HG03196 (cell line): Measurements from ENCODE around the gene GRB7.
"Not testable (repeated sequence)": the region's sequence is repeated elsewhere in the genome, so short reads cannot be mapped to it uniquely, and the experiment has no call there.

Experiments used
- ATAC-seq: cut with Tn5 transposase; IDR thresholded peaks from one replicate; pipeline ENCODE4 v1.9.1; 2021; ENCODE audit not compliant: unreplicated experiment

The GRB7 gene

DNA sequence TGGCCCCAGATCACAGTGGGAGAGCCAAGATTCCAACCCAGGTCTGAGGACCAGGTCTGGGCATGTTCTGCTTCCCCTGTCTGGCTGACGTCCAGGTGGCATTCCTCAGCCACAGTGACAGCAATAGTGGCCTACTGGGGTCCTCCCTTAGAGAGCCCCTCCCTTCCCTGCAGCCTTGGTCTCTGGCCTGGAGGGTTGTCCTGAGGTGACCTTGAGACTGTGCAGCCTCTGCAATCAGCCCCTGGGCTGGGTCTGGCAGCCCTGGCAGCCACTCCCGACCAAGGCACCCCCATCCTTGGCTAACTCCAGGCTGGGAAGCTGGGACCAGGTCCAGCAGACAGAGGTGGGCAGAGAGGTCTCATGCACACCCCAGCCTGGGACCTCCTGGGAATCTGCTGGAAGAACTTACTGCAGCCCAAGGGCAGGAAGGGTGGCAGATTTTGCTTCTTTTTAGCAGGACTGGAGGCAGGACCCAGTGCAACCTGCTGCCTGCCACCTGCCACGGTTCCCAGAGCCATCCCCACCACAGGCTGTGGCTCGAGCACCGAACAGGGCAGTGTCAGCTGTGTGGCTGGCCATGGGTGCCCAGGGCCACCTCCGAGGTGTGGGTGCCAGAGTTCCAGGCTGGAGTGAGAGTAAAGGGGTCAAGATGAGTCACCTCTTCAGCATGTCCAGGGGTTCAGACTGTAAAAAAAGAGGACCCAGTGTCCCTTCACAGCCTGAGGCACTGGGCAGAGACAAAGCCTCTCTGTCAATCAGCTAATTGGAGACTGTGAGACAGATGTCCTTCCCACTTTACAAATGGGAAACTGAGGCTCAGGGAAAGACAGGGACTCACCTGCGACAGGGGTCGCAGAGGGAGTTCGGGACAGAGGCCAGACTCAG lies 12.6 kb downstream of the GRB7 start:
- ATAC-seq, result no peak

DNA sequence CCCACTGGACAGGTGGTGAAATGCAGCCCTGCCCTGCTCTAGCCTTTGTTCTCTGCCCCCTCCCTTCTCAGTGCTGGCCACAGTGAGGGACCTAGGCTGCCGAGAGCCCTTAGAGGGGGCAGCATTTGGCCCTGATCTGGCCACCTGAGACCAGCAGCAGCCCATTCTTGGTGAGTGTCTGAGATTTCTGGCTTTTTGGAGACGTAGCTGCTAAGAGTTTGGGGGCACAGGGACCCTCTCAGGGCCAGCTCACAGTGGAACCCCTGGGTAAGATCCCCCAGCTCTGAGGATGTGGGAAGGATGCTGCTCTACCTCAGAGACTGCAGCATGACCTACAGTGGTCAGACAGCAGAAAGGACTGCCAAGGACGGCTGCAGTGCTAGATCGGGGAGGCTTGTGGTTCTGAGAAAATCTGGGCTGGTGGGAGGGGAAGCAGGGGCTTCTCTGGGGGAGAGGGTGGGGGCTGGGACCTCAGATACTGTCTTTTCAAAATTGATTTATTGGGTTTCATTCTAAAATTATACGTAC lies 13.3 kb downstream of the GRB7 start:
- no peak for ATAC-seq

DNA sequence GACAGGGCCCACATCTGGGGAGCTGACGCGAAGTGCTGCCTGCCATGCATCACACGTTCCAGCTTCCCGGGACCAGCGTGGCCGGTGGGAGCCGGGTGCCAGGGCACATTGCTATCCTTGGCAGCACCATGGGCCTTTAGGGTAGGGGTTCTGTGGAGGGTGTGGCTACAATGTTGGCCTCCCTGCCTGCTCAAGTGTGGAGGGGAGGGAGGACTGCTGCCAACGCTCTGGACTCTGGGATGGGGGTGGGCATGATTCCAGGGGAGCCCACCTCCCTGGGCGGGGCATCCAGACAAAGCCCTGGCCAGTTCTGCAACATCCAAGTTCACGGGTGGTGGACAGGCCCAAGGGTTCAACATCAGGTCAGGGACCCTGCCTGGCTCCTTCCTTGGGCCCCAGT lies 13.9 kb downstream of the GRB7 start:
- no peak for ATAC-seq

DNA sequence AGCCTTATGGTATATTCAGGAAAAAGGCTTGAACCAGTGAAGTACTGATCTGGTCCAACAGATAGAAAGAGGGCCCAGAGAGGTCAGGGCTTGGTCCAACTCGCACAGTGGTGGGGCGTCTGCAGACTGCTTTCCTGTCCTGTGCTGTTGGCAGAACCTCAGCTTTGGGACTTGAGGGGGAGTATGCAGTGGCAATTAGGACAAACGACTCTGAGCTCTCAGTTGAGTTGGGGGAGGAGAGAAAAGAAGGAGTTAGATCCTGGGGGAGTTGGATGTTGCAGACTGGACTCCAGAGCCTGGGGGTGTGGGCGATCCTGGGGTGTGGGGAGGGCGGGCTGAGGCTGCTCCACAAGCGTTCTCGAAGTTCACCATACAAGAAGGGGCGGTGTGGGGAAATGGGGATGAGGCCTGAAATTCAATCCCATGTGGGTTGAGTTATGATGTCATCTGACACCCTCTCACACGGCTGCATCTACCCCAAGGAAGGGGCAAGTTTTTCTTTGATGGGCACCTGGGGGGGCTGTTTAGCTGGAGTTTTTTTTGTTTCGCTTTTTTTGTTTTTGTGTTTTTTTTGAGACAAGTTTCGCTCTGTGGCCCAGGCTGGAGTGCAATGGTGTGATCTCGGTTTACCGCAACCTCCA lies 14.6 kb downstream of the GRB7 start:
- ATAC-seq, result no peak

DNA sequence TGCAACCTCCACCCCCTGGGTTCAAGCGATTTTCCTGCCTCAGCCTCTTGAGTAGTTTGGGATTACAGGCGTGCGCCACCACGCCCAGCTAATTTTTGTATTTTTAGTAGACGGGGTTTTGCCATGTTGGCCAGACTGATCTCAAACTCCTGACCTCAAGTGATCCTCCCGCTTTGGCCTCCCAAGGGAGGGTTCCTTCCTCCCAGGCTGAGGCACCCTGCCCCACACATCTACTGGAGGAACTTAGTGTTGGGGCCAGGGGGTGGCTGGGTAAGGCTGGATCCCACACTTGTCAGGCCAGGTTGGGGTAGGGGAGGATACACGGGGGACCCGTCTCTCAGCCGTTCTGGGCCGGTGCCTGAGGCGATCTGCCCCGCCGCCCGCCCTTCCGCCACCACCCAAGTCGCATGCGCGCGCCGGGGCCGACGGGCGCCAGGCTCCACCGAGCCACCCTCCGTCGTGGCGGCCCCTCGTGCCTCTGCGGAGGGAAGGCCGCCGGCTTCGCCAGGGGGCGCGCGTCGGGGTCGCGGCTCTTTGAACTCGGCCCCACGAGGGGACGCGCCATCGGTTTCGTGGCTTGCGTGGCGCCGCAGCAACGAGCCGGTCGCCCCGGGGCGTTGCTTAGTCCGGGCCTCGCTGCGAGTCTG lies 15.9 kb downstream of the GRB7 start:
- peak; percentile 31 for ATAC-seq

DNA sequence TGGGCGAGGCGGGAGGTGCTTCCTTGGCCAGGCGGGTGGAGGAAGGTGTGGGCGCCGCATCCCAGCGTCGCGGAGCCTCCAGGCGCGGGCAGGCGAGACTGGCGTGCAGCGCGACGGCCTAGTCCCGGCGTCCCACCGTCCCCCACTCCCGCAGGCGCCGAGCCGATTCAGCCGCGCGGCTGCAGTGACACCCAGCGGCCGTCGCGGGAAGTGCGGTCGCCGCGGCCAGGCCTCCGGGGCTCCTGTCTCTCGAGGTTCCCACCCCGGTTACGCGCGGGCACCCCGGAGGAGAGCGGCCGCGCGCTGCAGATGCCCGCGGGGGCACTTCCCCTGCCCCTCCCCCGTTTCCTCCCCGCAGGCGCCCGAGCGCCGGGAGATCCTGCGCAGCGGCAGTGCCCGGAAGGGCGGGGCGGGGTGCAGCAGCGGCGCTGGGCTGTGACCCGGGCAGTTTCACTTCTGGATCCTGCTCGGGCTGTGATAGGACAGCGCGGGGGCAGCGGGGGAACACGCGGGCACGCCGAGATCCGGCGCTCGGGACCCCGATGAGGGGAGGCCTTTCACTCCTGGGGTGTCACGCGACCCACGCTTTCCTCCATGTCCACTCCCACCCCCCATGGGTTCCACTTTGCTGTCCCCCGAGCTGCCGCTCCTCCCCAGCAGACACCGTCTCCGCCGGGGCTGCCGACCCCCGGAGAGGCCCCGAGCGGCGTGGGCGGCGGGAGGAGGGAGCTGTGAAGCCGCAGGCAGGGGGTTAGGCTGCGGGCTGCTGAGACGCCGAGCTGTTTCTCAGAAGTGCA lies 16.6 kb downstream of the GRB7 start:
- peak; percentile 64 for ATAC-seq

DNA sequence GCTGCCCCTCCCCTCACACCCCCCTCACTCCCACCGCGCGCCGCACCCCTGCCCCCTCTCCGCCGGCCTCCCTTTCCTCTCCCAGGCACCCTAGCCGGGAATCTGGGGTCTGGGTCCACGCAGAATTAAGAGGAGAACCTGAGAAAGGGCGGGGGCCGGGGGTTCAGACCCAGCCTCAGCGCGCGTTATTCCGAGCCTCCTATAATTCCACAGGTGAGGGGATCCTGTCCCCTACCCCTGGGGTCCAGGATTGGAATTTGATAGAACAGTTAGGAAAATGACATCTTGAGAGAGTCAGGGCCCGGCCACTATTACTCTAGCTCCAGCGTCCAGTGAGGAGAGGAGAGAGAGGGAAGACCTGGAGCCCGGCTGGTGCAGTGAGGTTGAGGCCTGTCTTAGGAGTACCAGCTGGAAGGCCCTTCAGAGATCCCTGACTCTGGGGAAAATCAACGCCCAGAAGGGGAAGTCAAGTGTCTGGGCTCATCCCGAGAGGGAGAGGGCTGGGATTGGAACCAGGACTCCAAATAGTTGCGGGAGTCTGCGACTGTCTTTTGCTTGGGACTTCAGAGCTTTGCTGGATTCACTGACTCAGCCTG lies 17.3 kb downstream of the GRB7 start:
- no peak for ATAC-seq

DNA sequence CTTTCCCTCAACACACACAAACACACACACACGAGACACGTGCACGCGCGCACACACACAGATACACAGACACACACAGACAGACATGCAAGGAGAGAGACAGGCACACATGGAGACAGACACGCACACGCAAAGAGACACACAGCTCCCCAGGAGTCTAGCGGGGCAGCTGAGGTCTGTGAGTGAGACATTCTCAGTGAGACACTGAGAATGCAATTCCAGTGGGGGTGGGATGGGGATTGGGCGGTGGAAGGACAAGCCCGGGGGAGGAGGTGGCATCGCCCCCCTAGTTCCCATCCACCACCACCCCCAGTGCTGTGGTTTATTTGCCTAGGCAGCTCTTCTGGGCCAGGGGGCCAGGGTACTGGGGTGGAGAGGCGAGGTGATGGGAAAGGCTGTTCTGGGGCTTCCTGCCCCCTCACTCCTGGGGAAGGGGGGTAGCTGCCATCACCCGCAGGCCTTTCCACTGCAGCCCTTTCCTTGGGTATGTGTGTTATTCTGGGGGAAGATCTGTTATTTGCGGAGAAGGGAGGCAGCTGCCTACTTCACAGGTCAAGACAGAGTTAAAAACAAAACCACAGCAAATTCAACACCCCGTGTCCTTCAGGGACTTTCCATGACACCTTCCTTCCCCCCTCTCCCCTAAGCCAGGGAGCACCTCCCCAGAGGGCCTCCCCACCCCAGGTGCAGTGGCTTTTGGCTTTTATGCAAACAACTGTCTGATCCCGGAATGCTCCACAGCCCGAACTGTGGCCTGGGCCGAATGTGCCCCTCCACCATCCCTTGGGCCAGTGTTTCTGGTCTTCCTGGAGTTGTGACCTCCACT lies 18.0 kb downstream of the GRB7 start:
- no peak for ATAC-seq

DNA sequence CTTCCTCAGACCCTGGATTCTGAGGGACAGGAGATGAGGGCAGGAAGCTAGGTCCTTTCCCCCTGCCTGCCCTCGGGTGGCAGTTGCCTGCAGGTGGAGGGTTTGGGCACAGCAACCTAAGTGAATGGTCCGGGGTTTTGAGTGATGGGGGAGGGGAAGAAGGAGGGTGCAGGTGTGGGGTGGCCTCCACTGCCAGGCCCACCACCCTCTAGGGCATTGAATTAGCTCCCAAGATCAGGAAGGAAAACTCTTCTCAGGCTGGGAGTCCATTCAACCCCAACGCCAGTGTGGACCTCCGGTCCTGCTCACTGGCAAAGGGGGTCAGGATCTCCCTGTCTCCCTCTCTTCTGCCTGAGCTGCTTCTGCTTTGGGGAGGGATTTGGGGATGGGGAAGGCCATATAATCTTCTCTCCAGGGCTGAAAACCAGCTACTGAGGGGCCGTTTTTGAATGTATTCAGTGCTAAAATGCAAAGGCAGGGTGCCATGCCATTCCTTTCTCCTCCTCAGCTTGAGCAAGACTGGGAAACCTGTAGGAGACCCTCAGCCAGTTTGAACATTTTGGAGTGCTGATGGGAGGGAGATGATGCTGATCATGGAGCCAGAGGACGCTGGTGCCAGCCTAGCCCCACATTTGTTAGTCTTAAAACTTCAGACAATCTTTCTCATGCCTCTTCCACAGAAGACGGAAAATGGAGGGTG lies 18.8 kb downstream of the GRB7 start:
- ATAC-seq, result no peak

DNA sequence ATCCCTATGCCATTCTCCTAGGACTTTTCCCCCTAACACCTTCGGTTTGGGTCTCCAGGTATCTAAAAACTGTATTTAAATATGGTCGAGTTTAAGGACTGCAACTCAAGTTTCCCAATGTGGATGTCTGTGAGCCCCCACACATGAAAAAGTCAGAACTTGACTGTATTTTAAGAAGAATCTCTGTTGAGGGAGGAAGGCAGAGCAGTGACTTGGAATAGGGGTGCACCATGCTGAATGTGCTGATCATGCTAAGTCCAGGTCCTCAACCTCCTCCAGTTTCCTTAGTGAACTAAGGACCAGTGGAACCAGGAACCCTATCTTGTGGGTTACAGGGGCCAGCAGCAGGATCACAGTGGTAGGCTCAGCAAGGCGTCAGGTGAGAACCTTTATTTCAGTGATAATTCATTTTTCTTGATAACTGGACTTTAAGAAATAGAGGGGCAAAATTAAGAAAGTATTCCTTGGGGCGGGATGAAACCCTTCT lies 19.5 kb downstream of the GRB7 start:
- no peak for ATAC-seq

DNA sequence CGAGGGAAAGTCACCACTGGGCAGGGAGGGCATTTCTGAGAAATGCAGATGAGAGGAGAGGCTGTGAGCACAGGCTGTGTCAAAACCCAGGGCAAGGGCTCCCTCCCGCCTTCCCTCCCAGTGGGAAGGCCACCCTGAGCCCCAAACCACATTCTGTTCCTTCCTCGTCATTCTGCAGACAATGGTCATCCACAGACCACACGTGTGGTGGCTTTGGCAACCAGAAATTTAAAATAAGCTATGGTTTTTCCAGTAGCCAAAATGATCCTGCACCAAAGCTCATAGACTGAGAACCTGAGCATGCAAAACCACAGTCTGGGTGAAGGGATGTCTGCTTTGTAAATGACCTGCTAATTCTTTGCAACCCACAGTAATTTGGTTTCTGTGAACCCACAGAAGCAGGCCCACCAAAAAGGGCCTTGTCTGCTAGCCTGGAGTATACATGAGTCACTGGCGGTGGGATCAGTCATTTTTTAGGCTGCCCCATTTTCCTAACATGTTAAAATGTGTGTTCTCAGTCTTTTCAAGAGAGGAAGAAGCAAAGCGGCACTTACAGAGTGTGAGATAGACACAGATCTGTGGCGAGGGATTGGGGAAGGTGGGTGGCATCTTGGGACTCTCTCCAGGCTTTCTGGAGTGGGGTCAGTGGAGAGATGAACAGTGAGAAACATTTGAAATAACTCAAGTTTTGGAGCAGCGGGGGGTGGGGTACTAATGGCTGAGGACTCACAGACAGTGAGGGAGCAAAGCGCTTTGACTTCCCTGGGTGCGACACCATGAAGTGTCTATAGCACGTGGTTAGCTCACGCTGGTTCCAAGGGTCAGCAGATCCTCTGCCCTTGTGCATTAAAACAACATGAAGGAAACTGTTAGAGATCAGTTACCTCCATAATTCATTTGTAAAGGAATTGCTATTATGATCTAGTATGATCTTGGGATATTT lies 20.5 kb downstream of the GRB7 start:
- no peak for ATAC-seq

DNA sequence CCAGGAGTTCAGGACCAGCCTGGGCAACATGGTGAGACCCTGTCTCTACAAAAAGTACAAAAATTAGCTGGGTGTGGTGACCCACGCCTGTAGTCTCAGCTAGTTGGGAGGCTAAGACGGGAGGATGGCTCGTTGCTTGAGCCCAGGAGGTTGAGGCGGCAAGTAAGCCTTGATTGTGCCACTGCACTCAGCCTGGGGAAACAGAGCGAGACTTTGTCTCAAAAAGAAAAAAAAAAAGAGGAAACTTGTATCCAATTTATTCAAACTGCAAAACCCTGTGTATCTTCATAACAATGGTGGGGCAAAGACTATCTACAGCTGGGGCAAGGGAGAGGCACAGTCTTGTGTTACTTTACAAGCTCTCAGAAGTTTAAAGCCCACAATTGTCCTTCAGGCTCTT lies 21.5 kb downstream of the GRB7 start:
- no peak for ATAC-seq

DNA sequence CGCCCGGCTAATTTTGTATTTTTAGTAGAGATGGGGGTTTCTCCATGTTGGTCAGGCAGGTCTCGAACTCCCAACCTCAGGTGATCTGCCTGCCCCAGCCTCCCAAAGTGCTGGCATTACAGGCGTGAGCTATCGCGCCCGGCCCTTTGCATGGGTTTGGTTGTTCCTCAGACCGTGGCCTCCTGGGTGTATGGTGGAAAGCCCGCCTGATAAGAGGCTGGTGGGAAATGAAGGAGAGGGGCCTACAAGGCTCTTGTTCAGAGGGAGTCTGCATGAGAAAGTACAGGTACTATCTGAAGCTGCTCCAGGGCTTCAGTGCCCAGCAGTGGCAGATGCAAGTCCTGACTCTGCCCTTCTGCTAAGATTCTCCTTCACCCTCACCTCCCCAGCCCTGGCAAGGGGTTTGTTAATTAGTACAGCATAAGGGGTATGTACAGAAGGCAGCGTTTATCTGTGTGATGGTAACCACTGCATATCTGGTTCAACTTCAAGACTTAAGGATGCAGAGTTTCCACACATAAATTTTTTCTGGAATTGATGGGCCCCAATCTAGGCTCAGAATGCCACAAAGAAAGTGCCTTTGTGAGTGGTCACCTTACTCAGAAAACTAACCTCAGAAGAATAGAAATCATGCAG lies 24.2 kb downstream of the GRB7 start:
- ATAC-seq, result no peak

DNA sequence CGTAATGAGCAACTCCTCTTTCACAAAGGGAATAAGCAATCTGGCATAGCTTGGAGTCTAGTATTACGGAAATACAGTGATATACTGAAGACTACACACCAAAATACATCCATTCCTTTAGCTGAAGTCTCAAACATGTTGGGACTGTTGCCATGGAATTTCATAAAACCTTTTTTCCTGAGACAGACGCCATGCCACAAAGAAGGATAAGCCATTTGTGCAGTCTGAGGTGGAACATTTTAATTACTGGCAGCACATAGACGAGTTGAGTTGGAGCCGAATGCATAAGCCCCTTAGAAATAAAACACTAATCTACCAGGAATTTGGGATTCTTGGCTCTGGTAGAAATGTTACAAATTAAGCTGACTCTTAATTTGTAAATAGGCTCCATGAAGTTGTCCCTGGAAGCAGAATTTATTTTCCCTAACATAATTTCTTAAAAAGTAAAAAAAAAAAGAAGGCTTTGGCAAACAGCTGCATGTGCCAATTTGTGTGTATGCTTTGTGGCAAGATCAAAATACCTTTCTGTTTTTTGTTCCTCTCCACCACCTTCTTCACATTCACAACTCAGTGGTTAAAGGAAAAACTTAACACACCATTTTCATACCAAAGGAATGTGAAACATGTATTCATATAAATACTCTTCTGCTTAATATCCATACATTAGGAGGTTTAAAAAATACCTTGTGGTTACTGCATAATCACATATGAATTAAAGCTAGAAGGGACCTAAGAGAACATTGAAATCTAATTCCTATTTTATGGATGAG lies 25.5 kb downstream of the GRB7 start:
- ATAC-seq, result no peak

DNA sequence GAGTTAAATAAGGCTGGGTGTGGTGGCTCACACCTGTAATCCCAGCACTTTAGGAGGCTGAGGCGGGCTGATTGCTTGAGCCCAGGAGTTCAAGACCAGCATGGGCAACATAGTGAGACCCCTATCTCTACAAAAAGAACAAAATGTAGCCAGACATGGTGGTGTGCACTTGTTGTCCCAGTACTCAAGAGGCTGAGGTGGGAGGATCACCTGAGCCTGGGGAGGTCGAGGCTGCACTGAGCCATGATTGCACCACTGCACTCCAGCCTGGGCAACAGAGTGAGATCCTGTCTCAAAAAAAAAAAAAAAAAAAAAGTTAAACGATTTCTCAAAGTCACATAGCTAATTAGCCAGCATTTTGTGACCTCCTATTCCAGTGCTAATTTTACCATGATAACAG lies 26.4 kb downstream of the GRB7 start:
- ATAC-seq, result not testable (repeated sequence)

DNA sequence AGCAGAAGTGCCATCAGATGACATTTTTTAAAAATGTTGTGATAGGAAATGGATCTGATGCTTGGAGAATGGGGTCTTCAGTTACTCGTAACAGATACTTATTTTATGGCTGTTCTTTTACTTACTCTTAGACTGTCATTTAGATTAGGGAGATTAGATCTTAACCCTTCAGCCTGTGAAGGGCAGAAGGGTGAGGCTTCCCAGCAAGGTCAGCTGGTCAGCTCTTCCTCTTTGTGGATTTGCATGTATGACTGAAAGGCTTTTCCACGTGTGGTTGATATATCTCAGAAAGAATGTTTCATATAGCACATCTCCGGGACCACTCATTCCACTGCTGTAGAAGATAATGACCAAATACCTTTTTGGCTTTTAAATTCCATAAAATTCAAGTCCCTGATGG lies 27.4 kb downstream of the GRB7 start:
- ATAC-seq, result no peak

DNA sequence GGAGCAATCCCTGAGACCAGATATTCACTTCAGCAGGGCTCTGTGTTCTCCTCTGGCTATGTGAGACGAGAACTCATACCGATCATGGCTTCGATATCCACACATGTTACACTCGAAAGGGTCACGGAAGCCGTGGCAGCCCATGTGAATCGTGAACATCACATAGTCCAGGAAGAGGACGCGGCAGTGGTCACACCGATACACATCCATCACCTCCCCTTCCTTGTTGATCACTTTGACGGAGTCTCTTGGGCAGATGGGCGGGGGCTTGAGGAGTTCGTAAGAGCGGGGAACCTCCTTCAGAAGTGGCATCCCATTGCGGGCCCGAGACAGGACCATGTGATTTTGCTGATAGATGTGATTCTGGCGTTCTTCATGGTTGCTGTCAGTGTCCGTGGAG lies 28.0 kb downstream of the GRB7 start:
- ATAC-seq, result no peak
